Right renal pelvis (tissue), 4 donors: ENCODE measurements around the gene RAMAC. TPM values are rescaled to one million over a fixed set of nuclear protein-coding genes. Genes with fewer than 3 reads are reported as not detected.
"Not testable (repeated sequence)": the region's sequence is repeated elsewhere in the genome, so short reads cannot be mapped to it uniquely, and the experiment has no call there.

Source experiments
- DNase-seq, 4 donors: peaks; one replicate each; pipeline ENCODE4 v3.0.0-alpha.2; 2013; ENCODE audit warnings: low read depth in 4 of 4, low spot score in 3 of 4, missing footprints in 1 of 4
- polyA plus RNA-seq, 4 donors: library from polyadenylated mRNA; unstranded; fragments of 120-200 nt; gene quantifications; one replicate each; pipeline ENCODE4 v1.2.1, GENCODE V29; 2013; ENCODE audit not compliant: insufficient read length in 4 of 4

The RAMAC gene
- polyA plus RNA-seq, 4 donors = 42.7 to 49.9 (median 46.6) TPM

DNA sequence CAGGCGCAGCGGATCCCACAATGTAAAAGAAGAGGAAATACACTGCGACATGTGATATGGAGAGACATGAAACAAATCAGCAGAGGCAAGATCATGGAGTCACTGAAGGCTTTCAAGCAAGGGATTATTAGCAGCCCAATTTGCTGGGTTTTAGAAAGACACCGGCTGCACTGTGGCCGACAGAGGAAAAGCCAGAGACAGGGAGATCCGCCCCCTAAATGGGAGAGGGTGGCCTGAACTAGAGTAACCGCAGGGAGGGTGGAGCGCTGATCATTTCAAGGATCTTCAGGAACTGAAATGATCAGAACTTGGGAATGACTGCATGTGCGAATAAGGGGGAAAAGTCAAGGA, 26.0 kb downstream of the RAMAC start:
- peak in 2 of 4 donors; percentile 0 to 7 for DNase-seq

DNA sequence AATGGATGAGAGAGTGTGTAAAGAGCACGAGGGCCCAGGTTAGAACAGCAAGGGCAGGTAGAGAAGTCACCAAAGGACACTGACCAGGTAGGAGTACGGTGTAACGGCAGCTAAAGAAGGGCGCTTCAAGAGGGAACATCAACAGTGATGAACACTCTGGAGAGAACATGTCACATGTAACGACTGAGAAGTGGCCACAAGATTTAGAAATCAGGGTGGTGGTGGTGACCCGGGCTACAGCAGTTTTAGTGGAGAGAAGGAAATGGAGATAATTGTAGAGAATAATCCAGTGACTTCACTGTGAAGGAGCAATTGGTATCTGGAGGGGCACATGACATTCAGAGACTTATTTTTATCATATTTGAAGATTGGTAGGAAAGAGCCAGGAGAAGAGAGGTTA, 26.6 kb downstream of the RAMAC start:
- DNase-seq = no peak

DNA sequence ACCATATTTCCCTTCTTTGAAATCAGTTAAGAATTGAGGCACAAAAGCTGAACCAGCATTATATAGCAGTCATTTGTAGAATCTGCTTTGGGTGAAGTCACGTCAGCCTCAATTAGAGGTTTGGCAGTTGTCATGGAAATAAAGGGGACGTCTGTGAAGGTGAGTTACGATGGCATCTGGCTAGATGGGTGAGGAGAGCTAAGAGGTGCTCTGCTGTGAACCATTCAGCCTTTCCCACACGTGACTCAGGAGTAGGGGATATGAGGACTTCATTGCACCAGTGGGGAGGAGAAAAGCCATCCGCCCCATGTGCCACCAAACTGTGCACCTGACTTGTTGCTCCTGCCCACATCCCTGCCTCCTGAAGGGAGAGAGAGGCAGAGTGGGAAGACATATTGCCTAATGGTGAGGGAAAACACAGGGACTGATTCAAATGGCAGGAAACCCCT, 28.2 kb downstream of the RAMAC start:
- no peak for DNase-seq

- DNase-seq = no peak
Observed at GRCh38 chr15:83015361-83015760, 29.4 kb downstream of the RAMAC start.

GRCh38 chr15:83016906-83017305, 30.9 kb downstream of the RAMAC start:
- no peak for DNase-seq

GRCh38 chr15:83018436-83018835, 32.4 kb downstream of the RAMAC start:
- DNase-seq = no peak

GRCh38 chr15:83030021-83030420, 44.0 kb downstream of the RAMAC start:
- DNase-seq = no peak

GRCh38 chr15:83031234-83031633, 45.2 kb downstream of the RAMAC start:
- not testable (repeated sequence) for DNase-seq

DNA sequence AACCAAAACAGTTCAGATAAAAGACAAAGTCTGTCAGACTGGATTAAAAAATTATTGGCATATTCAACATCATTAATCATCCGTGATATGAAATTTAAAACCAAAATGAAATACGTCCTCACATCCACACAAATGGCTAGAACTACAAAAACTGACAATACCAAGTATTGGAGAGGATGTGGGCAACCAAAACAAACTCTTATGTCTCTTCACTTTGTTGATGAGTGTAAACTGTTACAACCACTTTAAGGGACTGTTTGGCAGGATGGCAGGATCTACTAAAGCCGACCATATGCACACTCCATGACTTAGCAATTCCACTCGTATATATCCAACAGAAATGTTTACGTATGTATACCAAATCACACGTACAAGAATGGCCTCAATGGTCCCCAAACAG, 50.2 kb downstream of the RAMAC start:
- DNase-seq = no peak

DNA sequence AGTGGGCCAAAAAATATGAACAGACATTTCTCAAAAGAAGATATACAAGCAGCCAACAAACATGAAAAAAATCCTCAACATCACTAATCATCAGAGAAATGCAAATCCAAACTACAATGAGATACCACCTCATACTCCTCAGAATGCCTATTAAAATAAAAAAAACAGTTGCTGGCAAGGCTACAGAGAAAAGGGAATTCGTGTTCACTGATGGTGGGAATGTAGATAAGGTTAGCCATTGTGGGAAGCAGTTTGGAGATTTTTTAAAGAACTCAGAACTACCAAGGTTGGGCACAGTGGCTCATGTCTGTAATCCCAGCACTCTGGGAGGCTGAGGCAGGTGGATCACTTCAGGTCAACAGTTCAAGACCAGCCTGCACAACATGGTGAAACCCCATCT, 53.2 kb downstream of the RAMAC start:
- no peak for DNase-seq

Other genes starting within 250 kb of the RAMAC start
- gene FSD2, start 180.1 kb upstream of the RAMAC start, polyA plus RNA-seq = under 1 TPM; 0.04 to 0.29 (median 0.10) TPM
- gene WHAMM, start 176.6 kb upstream of the RAMAC start, polyA plus RNA-seq = 10 to 100 TPM; 11.0 to 14.1 (median 12.0) TPM
- gene HOMER2, start 33.5 kb upstream of the RAMAC start, polyA plus RNA-seq = 10 to 100 TPM; 25.9 to 28.3 (median 27.7) TPM
- gene C15orf40, start 25.4 kb downstream of the RAMAC start, polyA plus RNA-seq = 10 to 100 TPM; 25.2 to 35.7 (median 29.0) TPM
- gene BTBD1, start 81.0 kb downstream of the RAMAC start, polyA plus RNA-seq = 10 to 100 TPM; 64.3 to 81.0 (median 79.8) TPM
- gene TM6SF1, start 121.4 kb downstream of the RAMAC start, polyA plus RNA-seq = 1 to 10 TPM; 1.6 to 2.5 (median 1.8) TPM
- 10 to 100 TPM; 87.9 to 93.6 (median 90.8) TPM for gene HDGFL3, start 221.6 kb downstream of the RAMAC start, polyA plus RNA-seq